Measurements from ENCODE around the gene GLB1L2.
"Not testable (repeated sequence)": the region's sequence is repeated elsewhere in the genome, so short reads cannot be mapped to it uniquely, and the experiment has no call there.

GLB1L2 gene

GRCh38 chr11:134322553-134322952 lies 9.2 kb upstream of the GLB1L2 start:
- no peak for DNase-seq (ENCODE audit: low read depth in 2 of 2)

- no peak for DNase-seq (ENCODE audit: low read depth in 2 of 2)
Measured at GRCh38 chr11:134328433-134328832, 3.4 kb upstream of the GLB1L2 start.

GRCh38 chr11:134330611-134331353 lies 1.0 kb upstream of the GLB1L2 start:
- DNase-seq (ENCODE audit: low read depth in 2 of 2) = no peak

GRCh38 chr11:134332189-134332631 lies 422 bp downstream of the GLB1L2 start:
- DNase-seq (ENCODE audit: low read depth in 2 of 2) = peak in 1 of 2 donors; percentile 13

GRCh38 chr11:134332782-134333181 lies 994 bp downstream of the GLB1L2 start:
- no peak for DNase-seq (ENCODE audit: low read depth in 2 of 2)

- no peak for DNase-seq (ENCODE audit: low read depth in 2 of 2)
Measured at GRCh38 chr11:134333312-134333711, 1.5 kb downstream of the GLB1L2 start.

- no peak for DNase-seq (ENCODE audit: low read depth in 2 of 2)
Measured at GRCh38 chr11:134333946-134334345, 2.2 kb downstream of the GLB1L2 start.

- DNase-seq (ENCODE audit: low read depth in 2 of 2) = no peak
Measured at GRCh38 chr11:134334796-134335571, 3.2 kb downstream of the GLB1L2 start.

GRCh38 chr11:134337051-134337450 lies 5.3 kb downstream of the GLB1L2 start:
- DNase-seq (ENCODE audit: low read depth in 2 of 2) = no peak

- DNase-seq (ENCODE audit: low read depth in 2 of 2) = no peak
Measured at GRCh38 chr11:134338068-134338467, 6.3 kb downstream of the GLB1L2 start.

GRCh38 chr11:134338654-134339053 lies 6.9 kb downstream of the GLB1L2 start:
- DNase-seq (ENCODE audit: low read depth in 2 of 2) = no peak

- DNase-seq (ENCODE audit: low read depth in 2 of 2) = no peak
Measured at GRCh38 chr11:134339756-134340155, 8.0 kb downstream of the GLB1L2 start.

GRCh38 chr11:134340354-134340964 lies 8.7 kb downstream of the GLB1L2 start:
- no peak for DNase-seq (ENCODE audit: low read depth in 2 of 2)

- DNase-seq (ENCODE audit: low read depth in 2 of 2) = no peak
Measured at GRCh38 chr11:134341805-134342571, 10.2 kb downstream of the GLB1L2 start.

GRCh38 chr11:134342572-134343340 lies 11.0 kb downstream of the GLB1L2 start:
- no peak for DNase-seq (ENCODE audit: low read depth in 2 of 2)

- no peak for DNase-seq (ENCODE audit: low read depth in 2 of 2)
Measured at GRCh38 chr11:134343646-134344045, 11.9 kb downstream of the GLB1L2 start.

- DNase-seq (ENCODE audit: low read depth in 2 of 2) = not testable (repeated sequence)
Measured at GRCh38 chr11:134344497-134345236, 12.9 kb downstream of the GLB1L2 start.

GRCh38 chr11:134345237-134345550 lies 13.4 kb downstream of the GLB1L2 start:
- no peak for DNase-seq (ENCODE audit: low read depth in 2 of 2)

- no peak for DNase-seq (ENCODE audit: low read depth in 2 of 2)
Measured at GRCh38 chr11:134346101-134346975, 14.6 kb downstream of the GLB1L2 start.

GRCh38 chr11:134346976-134347350 lies 15.2 kb downstream of the GLB1L2 start:
- no peak for DNase-seq (ENCODE audit: low read depth in 2 of 2)
